ENCODE measurements around the gene OXTR.

DNA sequence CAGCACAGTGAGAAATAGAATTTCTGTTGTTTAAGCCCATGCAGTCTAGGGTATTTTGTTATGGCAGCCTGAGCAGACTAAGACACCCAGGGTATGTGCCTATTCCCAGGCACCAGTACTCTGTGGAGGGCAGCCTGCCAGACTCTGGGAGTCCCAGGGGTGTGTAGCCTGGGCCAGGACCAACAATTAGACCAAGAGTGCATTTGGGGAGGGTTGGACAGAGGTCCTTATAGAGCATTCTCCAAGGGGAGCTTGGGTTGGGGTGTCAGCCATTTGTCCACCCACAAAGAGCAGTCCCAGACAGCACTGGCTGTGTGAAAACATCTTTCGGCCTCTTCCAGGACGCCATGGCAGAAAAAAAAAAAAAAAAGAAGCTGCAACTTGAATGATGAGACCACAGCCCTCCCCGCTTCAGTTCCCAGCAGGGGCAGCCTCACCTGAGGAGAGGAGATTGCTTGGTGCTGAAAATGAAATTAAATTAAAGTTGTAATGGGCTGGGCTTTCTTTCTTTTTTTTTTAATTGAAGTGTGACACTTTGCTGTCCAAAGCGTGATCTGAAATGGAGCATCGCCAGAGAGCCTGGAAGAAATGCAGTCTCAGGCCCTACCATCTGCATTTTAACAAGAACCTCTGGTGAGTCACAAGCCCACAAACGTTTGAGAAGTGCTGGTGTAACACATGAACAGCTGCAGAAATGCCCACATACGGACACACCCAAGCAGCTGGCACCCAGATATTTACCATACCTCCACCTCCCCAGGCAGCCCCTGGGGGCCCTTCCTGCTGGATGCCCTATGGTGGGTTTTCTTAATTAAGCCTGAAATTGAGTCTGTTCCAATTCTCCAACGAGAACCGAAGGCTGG lies 57.1 kb downstream of the OXTR start:
- TF ChIP-seq, protein P1, sequence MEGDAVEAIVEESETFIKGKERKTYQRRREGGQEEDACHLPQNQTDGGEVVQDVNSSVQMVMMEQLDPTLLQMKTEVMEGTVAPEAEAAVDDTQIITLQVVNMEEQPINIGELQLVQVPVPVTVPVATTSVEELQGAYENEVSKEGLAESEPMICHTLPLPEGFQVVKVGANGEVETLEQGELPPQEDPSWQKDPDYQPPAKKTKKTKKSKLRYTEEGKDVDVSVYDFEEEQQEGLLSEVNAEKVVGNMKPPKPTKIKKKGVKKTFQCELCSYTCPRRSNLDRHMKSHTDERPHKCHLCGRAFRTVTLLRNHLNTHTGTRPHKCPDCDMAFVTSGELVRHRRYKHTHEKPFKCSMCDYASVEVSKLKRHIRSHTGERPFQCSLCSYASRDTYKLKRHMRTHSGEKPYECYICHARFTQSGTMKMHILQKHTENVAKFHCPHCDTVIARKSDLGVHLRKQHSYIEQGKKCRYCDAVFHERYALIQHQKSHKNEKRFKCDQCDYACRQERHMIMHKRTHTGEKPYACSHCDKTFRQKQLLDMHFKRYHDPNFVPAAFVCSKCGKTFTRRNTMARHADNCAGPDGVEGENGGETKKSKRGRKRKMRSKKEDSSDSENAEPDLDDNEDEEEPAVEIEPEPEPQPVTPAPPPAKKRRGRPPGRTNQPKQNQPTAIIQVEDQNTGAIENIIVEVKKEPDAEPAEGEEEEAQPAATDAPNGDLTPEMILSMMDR (IDR thresholded peaks at IDR 0.05) = no peak
- TF ChIP-seq EP300 (IDR thresholded peaks at IDR 0.05) (no peak), POLR2A (IDR thresholded peaks at IDR 0.05) (no peak)

Data from tibial nerve (tissue), 4 donors.